CD4-positive, alpha-beta memory T cell (primary cell): ENCODE results near the gene VAV2. TPM values are rescaled to one million over a fixed set of nuclear protein-coding genes. Genes with fewer than 3 reads are reported as not detected.

Source experiments
- CTCF ChIA-PET: fragments of 350-600 bp; sonication (Branson Sonifier 250); formaldehyde crosslinking; loops from one replicate; lab custom pipeline; 2021; ENCODE audit warnings: inconsistent platforms; ENCODE audit not compliant: partially characterized antibody; lab: Charles Lee
- POLR2A ChIA-PET: fragments of 350-600 bp; sonication (Branson Sonifier 250); formaldehyde crosslinking; loops from one replicate; lab custom pipeline; 2021; ENCODE audit not compliant: partially characterized antibody; lab: Charles Lee
- DNase-seq, 5 donors: peaks; one replicate each; pipeline versions ENCODE4 v3.0.0 to v3.0.0-alpha.2; 2020 to 2022; ENCODE audit warnings: mixed read lengths in 1 of 5
- H3K27ac ChIP-seq: one replicate; pipeline ENCODE4 v1.7.0; 2013; ENCODE audit warnings: low read depth, low read length
- H3K27me3 ChIP-seq: 2 replicates; pipeline ENCODE4 v1.7.0; 2013; ENCODE audit warnings: mild to moderate bottlenecking, low read length, moderate library complexity; ENCODE audit not compliant: insufficient read depth
- H3K36me3 ChIP-seq: 2 replicates; pipeline ENCODE4 v1.7.0; 2013; ENCODE audit warnings: mild to moderate bottlenecking, low read length, moderate library complexity; ENCODE audit not compliant: insufficient read depth
- H3K4me1 ChIP-seq: 2 replicates; pipeline ENCODE4 v1.7.0; 2013; ENCODE audit warnings: mild to moderate bottlenecking, low read length, moderate library complexity; ENCODE audit not compliant: insufficient read depth
- H3K4me3 ChIP-seq, 2 donors: one replicate each; pipeline ENCODE4 v1.7.0; 2013; ENCODE audit warnings: low read length in 2 of 2, mild to moderate bottlenecking in 1 of 2
- H3K9me3 ChIP-seq, 2 donors: one replicate each; pipeline ENCODE4 v1.7.0; 2013; ENCODE audit warnings: low read length in 2 of 2, control low read depth in 1 of 2; ENCODE audit not compliant: control insufficient read depth in 1 of 2
- H3K27ac Mint-ChIP-seq, 7 donors: one replicate each; pipeline ENCODE4 v1.8.0; 2020 to 2021; ENCODE audit warnings: mixed read lengths in 7 of 7, mild to moderate bottlenecking in 6 of 7, inconsistent platforms in 3 of 7, moderate library complexity in 3 of 7
- H3K27me3 Mint-ChIP-seq, 2 donors: one replicate each; pipeline ENCODE4 v1.8.0; 2020 to 2021; ENCODE audit warnings: mixed read lengths in 2 of 2
- H3K36me3 Mint-ChIP-seq, 2 donors: one replicate each; pipeline ENCODE4 v1.8.0; 2020 to 2021; ENCODE audit warnings: mixed read lengths in 2 of 2, inconsistent platforms in 1 of 2, mild to moderate bottlenecking in 1 of 2
- H3K4me1 Mint-ChIP-seq, 4 donors: one replicate each; pipeline ENCODE4 v1.8.0; 2020 to 2021; ENCODE audit warnings: mixed read lengths in 4 of 4, mild to moderate bottlenecking in 1 of 4
- H3K4me3 Mint-ChIP-seq, 8 donors: one replicate each; pipeline ENCODE4 v1.8.0; 2020 to 2021; ENCODE audit warnings: mixed read lengths in 8 of 8, mild to moderate bottlenecking in 7 of 8, moderate library complexity in 6 of 8, inconsistent platforms in 3 of 8
- H3K9me3 Mint-ChIP-seq, 8 donors: one replicate each; pipeline ENCODE4 v1.8.0; 2020 to 2021; ENCODE audit warnings: mixed read lengths in 8 of 8, mild to moderate bottlenecking in 5 of 8, inconsistent platforms in 3 of 8, moderate library complexity in 1 of 8
- intact Hi-C: fragments of 100-400 bp; cut with micrococcal nuclease; formaldehyde crosslinking; loops from one replicate; pipeline ENCODE4 v1.15.1; 2023
- polyA plus RNA-seq, 2 donors: library from polyadenylated mRNA; unstranded; fragments of 300-500 nt; fragmentation: Illumina TruSeq; gene quantifications; one replicate each; pipeline ENCODE4 v1.2.3, GENCODE V29; 2021
- total RNA-seq, 2 experiments: library from RNA; stranded (reverse); gene quantifications; one replicate each; pipeline ENCODE4 v1.2.3, GENCODE V29; 2021

The VAV2 gene
- total and polyA plus RNA-seq, 4 experiments from 2014 or later = 0.26 to 3.0 (median 1.0) TPM

DNA sequence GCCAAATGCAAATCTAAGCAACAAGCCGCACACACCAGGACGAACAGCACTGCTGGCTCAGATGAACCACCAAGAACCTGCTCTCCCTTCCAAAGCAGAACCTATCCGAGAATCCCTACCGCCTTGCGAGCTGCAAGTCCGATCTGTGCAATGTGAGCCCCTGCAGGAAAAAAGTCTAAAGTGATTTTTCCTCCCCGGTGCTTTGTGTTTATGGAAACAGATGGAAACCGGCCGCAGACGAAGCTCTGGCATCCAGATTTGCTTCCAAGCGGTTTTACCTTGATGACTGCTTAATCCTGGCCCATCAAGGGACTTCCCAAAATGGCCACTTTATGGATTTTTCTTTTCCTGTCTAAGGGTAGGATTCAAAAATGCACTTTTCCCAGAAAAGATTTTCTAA, 112.5 kb downstream of the VAV2 start:
- no peaks in the 10 kb centered on the region for H3K27me3 Mint-ChIP-seq
- Histone ChIP-seq H3K4me3 (no peak overlapping the region), H3K4me1 (no peaks in the 10 kb centered on the region), H3K27ac (no peak overlapping the region), H3K9me3 (no peaks in the 10 kb centered on the region), H3K27me3 (no peaks in the 10 kb centered on the region), H3K36me3 (no peaks in the 10 kb centered on the region)
- no peaks in the 10 kb centered on the region for H3K4me1 Mint-ChIP-seq
- H3K36me3 Mint-ChIP-seq = no peaks in the 10 kb centered on the region
- H3K9me3 Mint-ChIP-seq = no peaks in the 10 kb centered on the region
- CTCF ChIA-PET = no interaction called here
- intact Hi-C loops = no loop called here
- no peak overlapping the region for H3K27ac Mint-ChIP-seq
- DNase-seq = no peak
- POLR2A ChIA-PET = no interaction called here
- no peak overlapping the region for H3K4me3 Mint-ChIP-seq

DNA sequence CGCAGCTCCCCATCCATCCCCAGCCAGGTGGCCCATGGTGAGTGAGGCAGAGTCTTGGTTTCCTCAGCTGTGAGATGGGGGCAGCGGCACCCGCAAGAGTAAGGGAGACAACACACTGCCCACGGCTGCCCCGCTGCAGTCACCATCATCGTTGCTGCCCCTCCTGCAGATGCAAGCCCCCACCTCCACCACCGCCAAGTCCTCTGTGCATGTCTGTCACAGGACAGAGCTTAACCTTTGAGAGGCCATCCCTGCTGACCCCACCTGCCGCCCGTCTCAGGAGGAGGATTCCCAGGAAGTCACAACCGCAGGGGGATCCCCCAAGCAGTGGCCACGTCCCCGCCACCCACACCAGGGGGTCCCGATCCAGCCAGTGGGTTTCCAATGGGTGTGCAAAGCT, 113.7 kb downstream of the VAV2 start:
- Mint-ChIP-seq H3K27me3 (no peaks in the 10 kb centered on the region), H3K4me1 (no peaks in the 10 kb centered on the region), H3K9me3 (no peaks in the 10 kb centered on the region), H3K27ac (no peak overlapping the region), H3K36me3 (no peaks in the 10 kb centered on the region), H3K4me3 (no peak overlapping the region)
- POLR2A ChIA-PET = no interaction called here
- H3K27ac ChIP-seq = no peak overlapping the region
- no peak overlapping the region for H3K4me3 ChIP-seq
- intact Hi-C loops = no loop called here
- H3K4me1 ChIP-seq = no peaks in the 10 kb centered on the region
- no peak for DNase-seq
- H3K9me3 ChIP-seq = no peaks in the 10 kb centered on the region
- H3K36me3 ChIP-seq = no peaks in the 10 kb centered on the region
- CTCF ChIA-PET = no interaction called here
- no peaks in the 10 kb centered on the region for H3K27me3 ChIP-seq

DNA sequence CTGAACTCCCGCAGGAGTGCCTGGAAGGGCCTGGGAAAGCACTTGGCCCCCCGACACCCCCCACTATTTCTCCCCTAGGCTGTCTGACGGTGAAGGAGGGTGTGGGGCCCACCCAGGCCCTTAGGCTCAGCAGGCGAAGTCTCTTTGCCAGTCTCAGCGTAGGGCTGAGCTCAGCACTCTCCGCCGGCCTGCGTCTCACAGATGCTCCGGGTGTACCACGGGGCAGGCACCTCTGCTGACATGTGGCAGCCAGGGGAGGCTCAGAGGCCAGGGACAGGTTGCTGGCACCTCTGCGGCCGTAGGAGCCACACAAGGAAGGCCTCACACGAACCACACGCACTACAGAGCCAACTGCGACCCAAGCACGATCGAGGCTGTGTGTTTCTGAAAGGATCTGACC, 114.2 kb downstream of the VAV2 start:
- DNase-seq = no peak
- ChIA-PET CTCF (no interaction called here), POLR2A (no interaction called here)
- Histone ChIP-seq H3K27me3 (no peaks in the 10 kb centered on the region), H3K9me3 (no peaks in the 10 kb centered on the region), H3K4me3 (no peak overlapping the region), H3K27ac (no peak overlapping the region), H3K4me1 (no peaks in the 10 kb centered on the region), H3K36me3 (no peaks in the 10 kb centered on the region)
- intact Hi-C loops = no loop called here
- Mint-ChIP-seq H3K4me3 (no peak overlapping the region), H3K36me3 (no peaks in the 10 kb centered on the region), H3K4me1 (no peaks in the 10 kb centered on the region), H3K9me3 (no peaks in the 10 kb centered on the region), H3K27me3 (no peaks in the 10 kb centered on the region), H3K27ac (no peak overlapping the region)

DNA sequence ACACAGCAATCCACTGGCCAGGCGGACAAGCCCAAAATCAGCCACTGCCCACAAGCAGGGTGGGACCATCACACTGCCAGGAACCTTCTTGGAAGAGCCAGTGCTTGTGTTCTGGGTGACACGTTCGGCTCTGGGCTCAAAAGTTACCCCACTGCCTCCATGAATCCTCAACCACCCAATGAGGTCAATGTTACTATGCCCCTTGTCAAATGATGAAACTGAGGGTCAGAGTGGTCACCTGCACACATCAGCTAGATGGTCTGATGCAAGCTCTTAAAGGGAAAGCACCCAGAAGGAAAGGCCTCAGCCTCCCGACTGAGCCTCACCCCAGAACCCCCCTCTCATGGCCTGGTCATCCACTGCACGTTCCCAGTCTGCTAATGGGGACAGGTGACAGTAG, 114.8 kb downstream of the VAV2 start:
- CTCF ChIA-PET = no interaction called here
- Mint-ChIP-seq H3K27ac (no peak overlapping the region), H3K4me3 (no peak overlapping the region), H3K27me3 (no peaks in the 10 kb centered on the region), H3K9me3 (no peaks in the 10 kb centered on the region), H3K36me3 (no peaks in the 10 kb centered on the region), H3K4me1 (no peaks in the 10 kb centered on the region)
- H3K27ac ChIP-seq = no peak overlapping the region
- POLR2A ChIA-PET = no interaction called here
- DNase-seq = no peak
- no peaks in the 10 kb centered on the region for H3K9me3 ChIP-seq
- no peaks in the 10 kb centered on the region for H3K4me1 ChIP-seq
- H3K4me3 ChIP-seq = no peak overlapping the region
- intact Hi-C loops = no loop called here
- H3K36me3 ChIP-seq = no peaks in the 10 kb centered on the region
- no peaks in the 10 kb centered on the region for H3K27me3 ChIP-seq

DNA sequence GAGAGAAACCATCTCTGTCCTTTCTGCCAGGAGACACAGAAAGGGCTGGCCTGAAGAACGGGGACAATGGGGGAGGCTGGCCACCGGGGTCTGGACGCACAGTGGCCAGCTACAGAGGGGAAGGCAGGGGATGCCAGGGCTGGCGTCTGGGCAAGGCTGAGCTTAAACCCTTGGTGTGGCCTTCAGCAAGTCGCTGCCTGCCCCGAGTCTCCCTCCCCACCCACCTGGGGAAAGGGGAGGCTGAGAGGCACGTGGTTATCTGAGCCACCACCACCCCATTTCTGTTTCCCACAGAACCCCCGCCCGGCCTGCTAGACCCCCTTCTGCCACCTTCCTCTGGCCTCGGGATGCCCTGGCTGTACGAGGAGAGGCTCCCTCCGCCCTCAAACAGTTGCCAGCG, 115.3 kb downstream of the VAV2 start:
- H3K27ac Mint-ChIP-seq = no peak overlapping the region
- no peaks in the 10 kb centered on the region for H3K36me3 ChIP-seq
- no peaks in the 10 kb centered on the region for H3K36me3 Mint-ChIP-seq
- no peak overlapping the region for H3K4me3 Mint-ChIP-seq
- H3K27ac ChIP-seq = no peak overlapping the region
- POLR2A ChIA-PET = no interaction called here
- no peaks in the 10 kb centered on the region for H3K27me3 Mint-ChIP-seq
- intact Hi-C loops = no loop called here
- no peaks in the 10 kb centered on the region for H3K27me3 ChIP-seq
- CTCF ChIA-PET = no interaction called here
- H3K4me1 ChIP-seq = no peaks in the 10 kb centered on the region
- H3K9me3 ChIP-seq = no peaks in the 10 kb centered on the region
- no peak overlapping the region for H3K4me3 ChIP-seq
- DNase-seq = no peak
- no peaks in the 10 kb centered on the region for H3K4me1 Mint-ChIP-seq
- no peaks in the 10 kb centered on the region for H3K9me3 Mint-ChIP-seq

DNA sequence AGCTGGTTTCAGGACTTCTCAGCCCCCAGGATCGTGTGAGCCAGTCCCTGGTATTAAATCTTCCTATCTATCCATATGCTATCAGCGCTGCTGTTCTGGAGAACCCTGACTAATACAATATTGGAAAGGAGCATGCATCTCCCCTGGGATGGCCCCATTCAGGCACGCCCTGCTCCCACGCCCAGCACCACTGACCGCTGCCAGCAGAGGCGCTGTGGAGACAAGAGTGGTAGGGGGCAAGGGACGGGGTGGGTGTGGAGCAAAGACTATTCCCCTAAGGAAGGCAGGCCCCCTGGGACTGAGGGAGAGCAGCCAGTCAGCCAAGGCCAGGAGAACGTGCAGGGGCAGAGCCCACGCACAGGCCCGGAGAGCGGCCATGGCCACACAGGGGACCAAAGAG, 116.0 kb downstream of the VAV2 start:
- intact Hi-C loops = no loop called here

DNA sequence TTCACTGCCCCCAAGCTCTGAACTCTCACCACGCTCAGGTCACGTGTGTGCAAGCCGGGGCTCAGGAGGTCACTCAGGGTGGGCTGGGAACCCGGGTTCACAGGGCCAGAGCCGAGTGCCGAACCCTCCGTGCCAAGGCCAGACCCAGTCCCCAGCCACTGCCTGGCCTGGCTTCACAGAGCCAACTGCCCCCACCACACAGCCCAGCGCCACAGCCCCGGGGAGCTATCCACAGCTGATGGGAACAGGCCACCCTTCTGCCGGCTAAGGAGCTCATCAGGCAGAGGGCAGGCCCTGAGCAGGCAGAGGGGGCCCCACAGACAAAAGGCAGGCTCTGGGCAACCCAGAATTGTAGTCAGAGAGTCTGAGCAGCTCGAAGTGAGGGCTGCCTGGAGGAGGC, 117.0 kb downstream of the VAV2 start:
- no peak overlapping the region for H3K4me3 ChIP-seq
- no peak overlapping the region for H3K27ac Mint-ChIP-seq
- H3K27me3 ChIP-seq = no peaks in the 10 kb centered on the region
- DNase-seq = no peak
- H3K9me3 ChIP-seq = no peaks in the 10 kb centered on the region
- ChIA-PET POLR2A (no interaction called here), CTCF (no interaction called here)
- H3K36me3 ChIP-seq = no peaks in the 10 kb centered on the region
- no peaks in the 10 kb centered on the region for H3K9me3 Mint-ChIP-seq
- no peaks in the 10 kb centered on the region for H3K36me3 Mint-ChIP-seq
- intact Hi-C loops = no loop called here
- no peak overlapping the region for H3K4me3 Mint-ChIP-seq
- no peak overlapping the region for H3K27ac ChIP-seq
- no peaks in the 10 kb centered on the region for H3K27me3 Mint-ChIP-seq
- peaks cover 1 to 4% (median 2%) of the 10 kb centered on the region in 4 donors for H3K4me1 Mint-ChIP-seq
- H3K4me1 ChIP-seq = peaks cover 4% of the 10 kb centered on the region

More for the DNA sequence above, 116.0 kb downstream of the VAV2 start:
- H3K9me3 Mint-ChIP-seq = no peaks in the 10 kb centered on the region
- POLR2A ChIA-PET = no interaction called here
- no peaks in the 10 kb centered on the region for H3K27me3 ChIP-seq
- no peak for DNase-seq
- CTCF ChIA-PET = no interaction called here
- H3K4me1 ChIP-seq = no peaks in the 10 kb centered on the region
- H3K4me3 ChIP-seq = no peak overlapping the region
- no peaks in the 10 kb centered on the region for H3K36me3 Mint-ChIP-seq
- H3K27ac Mint-ChIP-seq = no peak overlapping the region
- H3K4me1 Mint-ChIP-seq = no peaks in the 10 kb centered on the region
- H3K27me3 Mint-ChIP-seq = no peaks in the 10 kb centered on the region
- no peak overlapping the region for H3K27ac ChIP-seq
- no peak overlapping the region for H3K4me3 Mint-ChIP-seq
- H3K36me3 ChIP-seq = no peaks in the 10 kb centered on the region
- H3K9me3 ChIP-seq = no peaks in the 10 kb centered on the region

DNA sequence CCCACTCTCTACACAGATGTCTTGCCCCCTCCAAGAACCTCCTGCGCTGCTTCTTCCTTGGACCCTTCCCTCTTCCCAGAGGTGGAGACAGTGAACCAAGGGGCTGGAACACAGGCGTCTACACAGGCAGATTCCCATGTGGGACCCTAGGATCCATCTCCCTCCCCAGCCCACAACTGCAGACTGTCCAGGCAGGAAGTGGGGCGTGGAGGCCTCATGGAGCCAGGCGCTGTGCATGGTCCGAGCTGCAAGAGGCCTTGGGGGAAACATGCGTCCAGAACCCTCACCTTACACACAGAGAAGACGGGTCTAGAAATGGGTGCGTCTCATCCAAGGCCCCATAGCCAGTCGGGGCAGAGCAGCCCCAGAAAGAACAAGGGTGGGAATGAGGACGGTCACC, 117.5 kb downstream of the VAV2 start:
- ChIA-PET CTCF (no interaction called here), POLR2A (no interaction called here)
- H3K27me3 Mint-ChIP-seq = peaks cover 0 to under 1% of the 10 kb centered on the region in 2 donors
- no peak overlapping the region for H3K4me3 Mint-ChIP-seq
- Histone ChIP-seq H3K9me3 (no peaks in the 10 kb centered on the region), H3K27me3 (no peaks in the 10 kb centered on the region), H3K36me3 (no peaks in the 10 kb centered on the region), H3K4me1 (peaks cover 9% of the 10 kb centered on the region), H3K27ac (no peak overlapping the region), H3K4me3 (no peak overlapping the region)
- no peak for DNase-seq
- no peak overlapping the region for H3K27ac Mint-ChIP-seq
- no peaks in the 10 kb centered on the region for H3K9me3 Mint-ChIP-seq
- H3K4me1 Mint-ChIP-seq = peaks cover 6 to 9% (median 7%) of the 10 kb centered on the region in 4 donors
- intact Hi-C loops = no loop called here
- no peaks in the 10 kb centered on the region for H3K36me3 Mint-ChIP-seq
